NCI-H2081 treated with DMSO at 0.1 percent for 48 hours (cell line): ENCODE measurements around the gene DPF1.

Experiments used
- DNase-seq: peaks from one replicate; lab custom pipeline; 2025; lab: John Stamatoyannopoulos, UW

The DPF1 gene

DNA sequence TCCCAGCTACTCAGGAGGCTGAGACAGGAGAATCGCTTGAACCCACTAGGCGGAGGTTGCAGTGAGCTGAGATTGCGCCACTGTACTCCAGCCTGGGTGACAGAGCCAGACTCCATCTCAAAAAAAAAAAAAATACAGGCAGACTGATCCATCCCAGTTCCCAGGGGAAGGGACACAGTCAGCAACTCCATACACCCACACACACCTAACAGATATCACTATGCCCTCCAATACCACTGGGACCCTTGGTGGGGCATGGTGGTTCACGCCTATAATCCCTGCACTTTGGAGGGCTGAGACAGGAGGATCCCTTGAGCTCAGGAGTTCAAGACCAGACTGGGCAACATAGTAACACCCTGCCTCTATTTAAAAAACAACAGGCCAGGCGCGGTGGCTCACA is 2.6 kb downstream of the DPF1 start:
- DNase-seq, result no peak

DNA sequence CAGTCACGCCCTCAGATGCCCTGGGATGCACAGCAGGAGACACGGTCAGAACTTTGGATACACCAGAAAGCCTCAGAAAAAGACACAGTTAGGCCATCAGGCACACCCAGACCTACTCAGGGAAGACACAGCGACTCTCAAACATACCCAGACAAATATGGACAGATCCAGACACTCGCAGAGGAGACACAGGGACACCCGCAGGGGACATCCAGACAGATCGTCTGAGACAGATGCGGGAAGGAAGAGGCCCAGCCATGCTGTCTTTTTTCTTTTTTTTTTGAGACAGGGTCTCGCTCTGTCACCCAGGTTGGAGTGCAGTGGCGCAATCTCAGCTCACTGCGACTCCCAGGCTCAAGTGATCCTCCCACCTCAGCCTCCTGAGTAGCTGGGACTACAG is 4.8 kb downstream of the DPF1 start:
- DNase-seq, result no peak

DNA sequence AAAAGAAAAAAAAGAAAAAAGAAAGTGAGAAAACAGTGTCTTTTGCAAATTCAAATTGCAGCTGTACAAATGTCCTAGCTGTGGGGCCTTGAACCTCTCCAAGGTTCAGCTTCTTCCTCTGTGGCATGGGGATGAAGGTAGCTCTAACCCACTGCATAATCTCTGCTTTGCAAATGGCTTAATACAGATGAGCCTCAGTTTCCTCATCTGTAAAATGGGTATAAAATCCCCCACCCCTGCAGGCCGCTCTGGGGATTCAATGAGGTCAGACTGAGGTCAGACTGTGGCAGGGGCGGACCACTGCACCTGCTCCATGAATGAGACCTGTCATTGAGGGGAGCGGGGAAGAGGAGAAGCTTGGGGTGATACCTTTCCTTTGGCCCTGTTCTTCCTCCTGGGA is 5.8 kb downstream of the DPF1 start:
- no peak for DNase-seq

DNA sequence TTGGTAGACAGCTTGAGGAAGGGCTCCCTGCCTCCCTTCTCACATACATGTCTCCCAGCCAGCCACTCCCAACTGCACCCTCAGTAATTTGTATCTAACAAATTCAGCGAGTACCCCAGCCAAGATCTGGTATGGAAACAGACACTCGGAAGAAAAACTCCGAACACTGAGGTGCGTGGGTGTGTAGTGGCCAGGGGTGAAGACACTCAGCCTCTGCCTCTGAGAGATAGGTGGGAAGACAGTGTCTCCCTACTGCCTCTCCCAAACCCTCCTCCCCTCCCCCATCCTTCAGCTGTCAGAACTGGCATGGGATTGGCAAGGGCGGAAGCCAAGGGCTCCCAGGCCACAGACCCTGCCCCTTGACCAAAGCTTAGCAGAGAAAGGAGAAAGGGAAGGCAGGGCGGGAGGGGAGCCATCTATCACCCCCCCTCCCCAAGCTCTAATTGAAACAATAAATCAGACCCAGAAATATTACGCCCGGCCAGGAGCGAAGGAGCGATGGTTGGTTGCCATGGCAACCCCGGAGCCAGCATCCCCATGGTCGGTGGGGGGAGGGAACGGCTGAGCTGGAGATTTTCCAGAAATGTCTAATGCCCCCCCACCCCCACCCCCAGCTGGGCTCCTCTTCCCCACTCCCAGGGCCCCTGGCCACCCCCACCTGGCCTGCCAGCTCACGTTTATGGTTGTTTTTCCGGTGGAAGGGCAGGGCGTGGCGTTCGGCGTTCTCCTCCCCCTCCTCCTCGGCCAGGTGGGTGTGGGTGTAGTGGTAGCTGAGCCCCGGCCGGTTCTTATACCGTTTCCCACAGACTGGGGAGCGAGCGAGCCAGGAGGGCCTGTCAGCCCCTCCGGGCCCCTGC is 7.0 kb downstream of the DPF1 start:
- no peak for DNase-seq

DNA sequence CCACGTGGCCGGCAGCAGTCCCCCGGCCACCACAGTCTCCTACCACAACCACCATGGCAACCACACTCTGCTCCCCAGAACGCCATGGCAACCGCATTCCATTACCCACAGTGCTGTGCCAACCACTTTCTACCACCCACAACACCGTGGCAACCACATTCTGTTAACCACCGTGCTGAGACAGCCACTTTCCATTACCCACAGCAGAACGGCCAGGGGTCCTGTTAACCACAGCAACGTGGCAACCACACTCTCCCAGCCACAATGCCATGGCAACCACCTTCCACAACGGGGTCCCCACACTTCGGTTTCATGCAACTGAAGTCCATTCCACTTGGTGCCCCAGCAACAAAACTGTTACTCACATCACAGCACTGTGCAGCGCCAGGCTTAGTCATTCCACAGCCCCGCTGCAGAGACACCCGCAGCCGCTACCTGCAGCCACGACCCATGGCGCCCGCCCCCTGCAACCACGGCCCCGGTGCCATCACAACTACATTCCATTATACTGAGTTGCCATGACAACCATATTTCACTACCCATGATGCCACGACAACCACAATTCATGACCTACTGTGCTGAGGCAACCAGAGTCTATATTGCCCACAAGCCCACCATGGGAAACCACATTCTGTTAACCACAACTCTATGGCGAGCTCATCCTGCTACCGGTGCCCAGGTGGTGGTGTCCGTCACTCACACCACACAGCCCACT is 10.0 kb downstream of the DPF1 start:
- DNase-seq, result no peak

DNA sequence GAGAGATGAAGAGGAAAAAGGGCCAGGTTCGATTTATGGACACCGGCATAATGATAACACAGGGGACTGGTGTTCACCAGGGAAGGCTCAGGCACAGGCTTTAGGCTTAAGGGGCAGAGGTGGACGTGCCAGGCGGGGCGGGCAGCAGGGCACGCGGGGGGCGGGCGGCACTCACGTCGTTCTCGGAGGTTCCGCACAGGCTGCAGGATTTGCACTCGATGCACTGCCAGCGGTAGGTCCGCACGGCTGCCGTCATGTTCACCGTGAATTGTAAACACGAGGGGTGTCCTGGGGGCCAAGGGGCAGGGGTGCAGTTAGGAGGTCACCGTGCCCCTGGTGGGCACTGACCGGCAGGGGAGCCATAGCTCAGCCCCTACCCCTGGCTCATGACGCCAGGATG is 10.6 kb downstream of the DPF1 start:
- no peak for DNase-seq

DNA sequence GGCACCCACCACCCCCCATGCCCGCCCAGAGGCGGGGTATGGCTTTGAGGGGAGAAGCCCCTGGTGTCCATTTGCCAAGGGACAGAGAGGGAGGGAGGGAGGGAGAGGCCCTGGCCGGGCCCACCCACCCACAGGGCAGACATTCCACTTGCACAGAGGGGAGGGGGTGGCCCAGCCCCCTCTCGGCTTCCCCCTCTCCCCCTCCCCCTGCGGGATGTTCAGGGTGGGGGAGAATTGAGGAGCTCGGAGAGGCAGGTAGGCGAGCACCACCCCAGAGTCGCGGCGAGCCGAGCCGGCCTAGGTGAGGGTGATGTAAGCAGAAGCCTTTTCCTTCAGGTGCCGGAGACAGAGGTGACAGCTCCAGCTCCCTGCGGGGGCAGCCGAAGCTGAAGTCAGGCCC is 12.3 kb downstream of the DPF1 start:
- no peak for DNase-seq

DNA sequence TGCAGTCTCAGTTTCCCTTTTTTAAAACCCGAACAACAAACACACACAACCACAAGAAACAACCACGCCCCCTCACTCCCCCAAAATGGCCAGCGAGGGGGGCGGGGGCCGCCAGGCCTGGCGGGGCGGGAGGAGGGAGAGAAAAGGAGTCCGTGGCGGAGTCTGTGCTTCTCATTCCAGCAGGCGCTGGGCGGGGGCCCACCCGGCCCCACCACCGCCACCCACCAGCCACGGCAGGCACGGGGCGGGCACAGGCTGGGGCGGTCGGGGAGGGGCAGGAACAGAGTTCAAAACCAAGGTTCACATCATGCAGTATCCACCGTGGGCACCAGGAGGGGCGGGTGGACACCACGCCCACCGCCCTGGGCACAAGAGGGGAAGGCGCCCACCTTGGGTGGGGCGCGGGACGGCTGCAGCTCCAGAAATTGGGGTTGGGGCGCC is 12.9 kb downstream of the DPF1 start:
- DNase-seq, result no peak

DNA sequence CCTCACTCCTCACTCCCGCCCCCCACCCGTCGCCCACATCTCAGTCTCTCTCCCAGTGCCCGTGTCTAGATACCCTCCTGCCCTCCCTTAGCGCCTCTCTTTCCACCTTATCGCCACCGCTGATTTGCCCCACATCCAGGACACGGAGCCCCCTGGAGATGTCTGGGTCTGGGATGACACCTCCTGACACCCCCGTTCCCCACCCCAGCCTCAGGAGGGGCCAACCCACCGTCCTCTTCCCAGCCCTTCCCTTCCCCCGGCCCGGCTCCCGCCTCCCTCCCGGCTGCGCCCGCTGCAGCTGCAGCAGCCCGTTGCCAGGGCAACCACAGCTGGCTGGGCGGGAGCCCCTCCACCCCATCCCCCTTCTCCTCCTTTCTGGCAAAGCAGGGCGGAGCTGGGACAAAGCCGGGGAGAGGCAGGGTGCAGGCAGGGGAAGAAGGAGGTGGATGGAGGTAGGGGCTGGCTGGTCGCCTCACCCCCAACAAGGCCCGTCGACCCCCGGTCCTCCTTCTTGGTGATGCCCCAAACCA is 13.5 kb downstream of the DPF1 start:
- no peak for DNase-seq

DNA sequence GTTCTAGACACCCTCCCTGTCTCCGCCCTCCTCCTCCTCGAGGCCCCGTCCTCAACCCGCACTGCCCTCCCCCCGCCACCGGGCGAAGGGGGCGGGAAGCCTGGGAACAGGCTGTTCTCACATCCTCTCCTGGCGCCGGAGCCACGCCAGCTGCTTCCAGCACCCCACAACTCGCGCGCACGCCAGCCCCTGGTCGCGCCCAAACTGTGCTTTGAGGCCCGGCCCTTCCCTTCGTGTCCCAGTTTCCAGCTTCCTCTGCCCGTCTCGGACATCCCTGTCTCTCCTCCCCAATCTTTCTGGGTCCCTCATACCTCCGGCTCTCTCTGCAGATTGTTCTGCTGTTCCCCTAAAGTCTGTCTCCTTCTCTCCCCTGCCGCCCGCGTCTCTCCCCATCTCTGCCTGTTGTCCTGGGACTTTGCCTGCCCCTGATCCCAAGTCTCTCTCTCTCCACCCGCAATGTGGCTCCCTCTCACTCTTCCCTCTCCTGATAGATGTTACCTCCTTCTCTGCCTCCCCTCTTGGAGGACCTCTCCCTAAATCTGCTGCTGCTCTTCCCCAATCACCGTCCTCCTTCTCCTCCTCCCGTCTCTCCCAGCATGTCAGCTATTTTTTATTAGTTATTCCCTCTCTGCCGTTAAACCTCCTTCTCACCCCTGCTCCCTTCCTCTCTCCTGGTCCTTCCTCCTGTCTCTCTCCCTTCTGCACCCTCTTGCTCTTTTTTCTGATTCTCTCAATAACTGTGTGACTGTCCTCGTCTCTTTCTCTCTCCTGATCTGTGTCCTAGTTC is 14.2 kb downstream of the DPF1 start:
- no peak for DNase-seq

DNA sequence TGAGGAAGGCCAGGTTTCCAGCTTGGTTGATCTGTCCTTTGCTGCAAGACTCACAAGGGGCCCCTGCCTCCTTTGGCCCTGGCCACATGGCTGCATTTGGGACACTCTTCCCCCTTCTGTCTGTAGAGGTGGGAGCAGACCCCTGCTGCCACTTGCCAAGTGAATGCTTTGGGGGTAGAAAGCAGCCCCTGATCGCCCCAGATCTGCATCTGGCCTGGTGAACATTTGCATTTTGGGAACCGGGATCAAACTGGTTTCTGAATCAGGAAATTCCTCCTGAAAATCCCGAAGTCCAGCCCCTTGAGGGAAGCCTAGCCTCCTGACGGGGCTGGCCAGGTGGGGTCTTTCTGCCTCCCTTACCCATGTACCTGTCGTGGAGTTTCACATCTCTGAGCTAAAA is 14.9 kb downstream of the DPF1 start:
- DNase-seq, result no peak

DNA sequence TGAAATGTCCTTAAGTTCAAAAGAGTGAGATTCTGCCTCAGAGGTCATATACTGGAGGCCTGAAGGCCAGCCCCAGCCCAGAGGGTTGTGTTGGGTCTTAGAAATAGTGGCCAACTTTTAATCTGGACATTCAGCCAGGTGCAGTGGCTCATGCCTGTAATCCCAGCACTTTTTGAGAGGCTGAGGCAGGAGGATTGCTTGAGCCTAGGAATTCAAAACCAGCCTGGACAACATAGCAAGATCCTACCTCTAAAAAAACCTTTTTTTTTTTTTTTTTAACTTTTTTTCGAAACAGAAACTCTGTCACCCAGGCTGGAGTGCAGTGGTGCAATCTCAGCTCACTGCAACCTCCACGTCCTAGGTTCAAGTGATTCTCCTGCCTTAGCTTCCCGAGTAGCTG is 15.5 kb downstream of the DPF1 start:
- DNase-seq, result no peak

DNA sequence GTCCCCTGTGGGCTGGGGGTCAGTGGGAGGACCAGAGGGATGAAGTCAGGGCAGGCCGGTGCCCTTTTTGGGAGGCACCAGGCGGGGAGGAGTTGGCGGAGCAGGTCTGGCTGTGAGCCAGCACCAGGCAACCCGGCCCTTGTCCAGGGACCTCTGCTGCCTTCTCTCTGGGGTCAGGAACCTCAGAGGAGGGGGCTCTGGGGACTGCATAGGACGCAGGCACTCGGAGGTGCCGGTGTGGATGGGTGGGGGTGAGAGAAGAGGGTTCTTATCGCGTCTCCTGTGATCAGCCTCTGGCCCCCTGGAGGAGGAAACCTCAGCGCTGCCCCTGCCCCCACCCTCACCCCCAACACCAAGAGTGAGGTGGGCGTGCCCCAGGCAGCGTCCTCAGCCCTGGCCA is 16.5 kb downstream of the DPF1 start:
- DNase-seq, result no peak

DNA sequence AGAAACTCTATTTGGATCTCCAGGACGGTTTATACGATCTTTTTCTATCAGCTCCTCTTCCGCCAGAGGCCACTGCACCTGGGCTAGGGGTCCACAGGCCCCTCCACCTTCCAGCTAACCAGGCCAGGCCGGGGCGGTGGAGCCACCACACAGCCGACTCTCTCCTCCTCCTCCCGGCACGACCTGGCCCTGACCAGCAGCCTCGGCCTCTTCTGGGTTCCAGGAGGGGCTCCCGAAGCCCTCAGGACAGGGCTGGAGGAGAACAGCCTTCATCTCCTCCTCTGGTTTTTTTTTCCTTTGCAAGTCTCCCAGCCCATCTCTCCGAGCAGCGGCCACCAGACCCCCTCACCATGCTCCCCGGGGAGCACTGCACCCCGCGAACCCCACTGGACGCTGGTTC is 17.1 kb downstream of the DPF1 start:
- DNase-seq, result no peak

DNA sequence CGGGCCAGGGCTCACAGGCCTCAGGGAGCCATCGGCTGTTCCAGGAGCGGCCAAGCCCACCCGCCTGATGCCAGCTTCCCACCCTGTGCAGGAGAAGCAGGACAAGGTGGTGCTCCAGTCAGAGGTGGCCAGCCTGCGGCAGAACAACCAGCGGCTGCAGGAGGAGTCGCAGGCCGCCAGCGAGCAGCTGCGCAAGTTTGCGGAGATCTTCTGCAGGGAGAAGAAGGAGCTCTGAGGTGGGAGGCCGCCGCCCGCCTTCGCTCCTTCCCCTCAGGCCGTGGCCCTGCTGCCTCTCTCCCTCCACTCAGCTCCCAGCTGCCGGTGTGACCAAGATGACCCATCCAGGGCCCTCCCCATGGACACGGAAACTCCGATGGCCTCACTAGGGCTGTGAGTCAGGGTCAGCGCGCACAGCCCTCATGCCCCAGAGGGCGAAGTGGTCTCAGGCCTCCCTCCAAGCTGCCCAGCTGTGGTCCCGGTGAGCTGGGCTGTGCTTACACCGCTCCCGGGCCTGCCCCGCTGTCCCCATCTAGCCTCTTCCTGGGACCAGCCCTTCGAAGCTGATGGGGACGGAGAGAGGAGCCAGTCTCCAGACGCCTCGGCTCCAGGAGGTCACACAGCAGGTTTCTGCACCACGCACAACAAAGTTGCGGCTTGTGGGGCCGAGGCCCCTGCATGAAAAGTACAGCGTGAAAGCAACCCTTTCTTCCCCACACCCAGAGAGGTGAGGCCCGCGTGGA is 17.8 kb downstream of the DPF1 start:
- no peak for DNase-seq

DNA sequence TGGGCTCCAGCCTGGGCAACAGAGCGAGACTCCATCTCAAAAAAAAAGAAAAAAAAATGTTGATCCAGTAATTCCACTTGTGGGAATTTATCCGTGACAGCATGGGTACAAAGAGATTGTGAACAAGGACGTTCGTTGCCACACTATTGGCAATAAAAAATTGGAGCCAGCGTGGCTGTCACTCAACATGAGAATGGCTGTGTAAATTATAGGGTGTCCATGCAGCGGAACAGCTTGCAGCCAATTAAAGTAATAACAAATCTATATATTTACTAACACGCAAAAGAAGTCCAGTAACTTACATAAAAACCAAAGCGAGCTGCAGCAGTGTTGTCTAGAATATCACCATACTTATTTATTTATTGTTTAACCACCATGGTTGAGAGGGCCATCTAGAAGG is 19.3 kb downstream of the DPF1 start:
- no peak for DNase-seq

DNA sequence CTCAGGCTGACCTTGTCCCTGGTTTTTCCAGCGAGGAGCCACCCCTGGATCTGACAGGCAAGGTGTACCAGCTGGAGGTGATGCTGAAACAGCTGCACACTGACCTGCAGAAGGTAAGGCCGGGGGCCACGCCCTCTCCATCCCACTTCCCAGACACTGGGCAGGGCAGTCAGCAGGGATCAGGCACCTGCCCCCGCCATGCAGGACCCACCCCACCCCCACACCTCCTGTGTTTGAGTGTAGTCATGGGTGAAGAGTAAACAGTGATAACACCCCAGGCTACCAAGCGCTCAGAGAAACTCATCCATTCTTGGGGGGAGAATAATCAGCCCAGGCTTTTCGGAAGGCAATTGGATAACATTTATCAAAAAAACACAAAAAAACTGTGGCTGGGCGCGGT is 19.9 kb downstream of the DPF1 start:
- DNase-seq, result no peak

DNA sequence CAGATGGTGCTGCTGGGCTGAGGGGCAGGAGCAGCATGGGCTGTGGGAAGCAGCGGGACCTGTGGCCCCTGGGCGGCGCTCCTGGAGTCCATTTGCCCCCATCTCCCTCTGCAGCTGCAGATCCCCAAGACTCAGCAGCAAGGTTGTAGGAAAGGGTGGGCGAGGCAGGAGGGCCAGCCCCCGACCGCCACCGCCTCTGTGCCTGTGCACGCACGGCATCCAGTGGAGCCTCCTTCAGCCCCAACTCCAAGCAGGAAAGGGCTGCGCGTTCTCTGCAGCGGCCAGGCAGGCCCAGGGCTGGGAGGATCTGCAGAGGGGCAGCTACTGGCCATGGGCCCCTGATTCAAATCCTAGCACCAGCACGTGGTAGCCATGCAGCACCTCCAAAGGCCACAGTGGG is 20.8 kb downstream of the DPF1 start:
- no peak for DNase-seq

DNA sequence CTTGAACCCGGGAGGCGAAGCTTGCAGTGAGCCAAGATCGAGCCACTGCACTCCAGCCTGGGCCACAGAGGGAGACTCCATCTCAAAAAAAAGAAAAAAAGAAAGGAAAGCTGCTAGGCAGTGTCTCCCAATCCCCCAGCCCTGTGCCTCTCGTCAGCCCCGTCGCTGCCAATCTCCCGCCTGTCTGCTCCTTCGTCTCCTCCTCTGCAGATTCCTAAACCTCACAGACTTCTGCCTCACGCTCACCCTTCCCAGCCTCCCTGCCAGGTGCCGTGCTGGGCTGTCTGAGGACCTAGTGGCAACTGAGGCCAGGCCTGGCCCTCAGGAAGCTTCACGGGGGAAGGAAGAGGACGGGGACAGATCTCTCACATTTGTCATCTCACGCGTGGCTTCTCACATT is 21.5 kb downstream of the DPF1 start:
- DNase-seq, result no peak

DNA sequence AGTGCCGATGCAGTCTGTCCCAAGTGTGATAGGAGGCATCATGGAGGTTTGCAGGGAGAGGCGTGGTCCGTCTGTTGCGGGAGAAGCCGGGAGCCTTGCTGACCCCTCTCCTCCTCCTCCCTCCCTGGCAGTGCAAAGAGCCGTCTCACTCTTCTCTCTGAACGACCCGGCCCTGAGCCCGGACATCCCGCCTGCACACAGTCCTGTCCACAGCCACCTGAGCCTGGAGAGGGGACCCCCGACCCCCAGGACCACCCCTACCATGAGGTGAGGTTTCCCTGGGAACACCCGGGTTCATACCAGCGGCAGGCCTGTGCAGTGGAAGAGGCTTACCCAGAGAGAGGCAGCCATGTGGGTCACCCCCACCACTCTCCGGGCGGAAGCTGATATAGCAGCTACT is 22.3 kb downstream of the DPF1 start:
- no peak for DNase-seq

DNA sequence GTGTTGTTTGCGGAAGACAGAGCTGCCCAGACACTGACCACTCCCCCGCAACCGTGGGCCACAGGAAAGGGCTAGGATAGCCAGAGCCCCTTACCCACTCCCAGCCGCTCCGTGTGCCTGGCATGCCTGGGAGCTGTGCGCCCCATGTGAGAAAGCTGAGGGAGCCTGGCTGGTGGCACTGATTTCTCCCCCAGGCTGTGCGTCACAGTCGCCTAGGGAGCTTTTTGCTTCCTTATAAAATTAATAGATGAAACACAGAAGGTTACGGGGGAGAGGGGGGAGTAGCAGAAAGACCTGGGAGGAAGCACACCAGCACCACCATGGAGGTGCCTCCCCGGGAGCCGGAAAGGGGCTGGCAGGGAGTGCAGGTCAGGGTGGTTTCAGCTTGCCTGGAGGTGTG is 24.7 kb downstream of the DPF1 start:
- no peak for DNase-seq
